DND-41 (cell line): ENCODE data around the gene KCNMA1.

Source experiments
- ATAC-seq: fragments of 200-7000 bp; cut with Tn5 transposase; 3 replicates; pipeline ENCODE4 v1.9.1; 2021; ENCODE audit warnings: low read depth; ENCODE audit not compliant: insufficient read depth
- DNase-seq: peaks from one replicate; pipeline ENCODE4 v3.0.0-alpha.2; 2020
- H2AFZ ChIP-seq: 2 replicates; pipeline ENCODE4 v1.6.0; 2012; ENCODE audit warnings: low read depth, low read length
- H3K27ac ChIP-seq: 2 replicates; pipeline ENCODE4 v1.5.1; 2012; ENCODE audit warnings: low read length, inconsistent platforms
- H3K27me3 ChIP-seq: fragments of 200-600 bp; sonication (generic); 2 replicates; pipeline ENCODE4 v1.6.0; 2012; ENCODE audit warnings: low read length, mild to moderate bottlenecking, inconsistent platforms; ENCODE audit not compliant: insufficient read depth, poor library complexity
- H3K36me3 ChIP-seq: 2 replicates; pipeline ENCODE4 v1.5.1; 2012; ENCODE audit warnings: low read length, inconsistent platforms; ENCODE audit not compliant: insufficient read depth
- H3K4me1 ChIP-seq: 2 replicates; pipeline ENCODE4 v1.5.1; 2012; ENCODE audit warnings: mild to moderate bottlenecking, low read length; ENCODE audit not compliant: insufficient read depth
- H3K4me2 ChIP-seq: 2 replicates; pipeline ENCODE4 v1.6.0; 2012; ENCODE audit warnings: mild to moderate bottlenecking, moderate library complexity, low read length, inconsistent platforms; ENCODE audit not compliant: insufficient read depth
- H3K4me3 ChIP-seq, 2 experiments: fragments of 200-600 bp in 1 of 2; shearing (Covaris generic) in 1 of 2; 2 replicates each; pipeline ENCODE4 v1.5.1; 2012 to 2016; ENCODE audit warnings: inconsistent platforms in 2 of 2, low read length in 2 of 2, mild to moderate bottlenecking in 2 of 2, low read depth in 1 of 2, moderate library complexity in 1 of 2
- H3K79me2 ChIP-seq: 2 replicates; pipeline ENCODE4 v1.6.0; 2012; ENCODE audit warnings: low read length, inconsistent platforms; ENCODE audit not compliant: insufficient read depth
- H3K9ac ChIP-seq: 2 replicates; pipeline ENCODE4 v1.6.0; 2012; ENCODE audit warnings: low read depth, mild to moderate bottlenecking, inconsistent platforms, low read length, moderate library complexity
- H3K9me3 ChIP-seq: 2 replicates; pipeline ENCODE4 v1.5.1; 2012; ENCODE audit warnings: low read length, moderate library complexity, mild to moderate bottlenecking, inconsistent platforms; ENCODE audit not compliant: insufficient read depth, severe bottlenecking
- H4K20me1 ChIP-seq: 2 replicates; pipeline ENCODE4 v1.6.0; 2012; ENCODE audit warnings: low read length; ENCODE audit not compliant: insufficient read depth
- EZH2 ChIP-seq: IDR thresholded peaks from 3 replicates; pipeline ENCODE4 v1.6.1; 2012; ENCODE audit warnings: borderline replicate concordance, low read depth, mild to moderate bottlenecking, moderate library complexity, low read length, inconsistent platforms; ENCODE audit not compliant: severe bottlenecking
- TF ChIP-seq, protein P1 (sequence below): IDR thresholded peaks from 2 replicates; pipeline ENCODE4 v1.5.1; 2012; ENCODE audit warnings: borderline replicate concordance, low read length, moderate library complexity, mild to moderate bottlenecking; ENCODE audit not compliant: poor library complexity, severe bottlenecking; ENCODE audit errors: extremely low read depth

Gene KCNMA1

GRCh38 chr10:77537720-77538373, 99.8 kb downstream of the KCNMA1 start:
- H3K4me1 ChIP-seq = peaks cover 16% of the 10 kb centered on the region
- H2AFZ ChIP-seq = no peak overlapping the region
- DNase-seq (no peak), ATAC-seq (no peak)
- no peaks in the 10 kb centered on the region for H4K20me1 ChIP-seq
- no peaks in the 10 kb centered on the region for H3K36me3 ChIP-seq
- H3K9me3 ChIP-seq = peaks cover 5% of the 10 kb centered on the region
- H3K9ac ChIP-seq = no peak overlapping the region
- TF ChIP-seq EZH2 = no peak
- TF ChIP-seq, protein P1, sequence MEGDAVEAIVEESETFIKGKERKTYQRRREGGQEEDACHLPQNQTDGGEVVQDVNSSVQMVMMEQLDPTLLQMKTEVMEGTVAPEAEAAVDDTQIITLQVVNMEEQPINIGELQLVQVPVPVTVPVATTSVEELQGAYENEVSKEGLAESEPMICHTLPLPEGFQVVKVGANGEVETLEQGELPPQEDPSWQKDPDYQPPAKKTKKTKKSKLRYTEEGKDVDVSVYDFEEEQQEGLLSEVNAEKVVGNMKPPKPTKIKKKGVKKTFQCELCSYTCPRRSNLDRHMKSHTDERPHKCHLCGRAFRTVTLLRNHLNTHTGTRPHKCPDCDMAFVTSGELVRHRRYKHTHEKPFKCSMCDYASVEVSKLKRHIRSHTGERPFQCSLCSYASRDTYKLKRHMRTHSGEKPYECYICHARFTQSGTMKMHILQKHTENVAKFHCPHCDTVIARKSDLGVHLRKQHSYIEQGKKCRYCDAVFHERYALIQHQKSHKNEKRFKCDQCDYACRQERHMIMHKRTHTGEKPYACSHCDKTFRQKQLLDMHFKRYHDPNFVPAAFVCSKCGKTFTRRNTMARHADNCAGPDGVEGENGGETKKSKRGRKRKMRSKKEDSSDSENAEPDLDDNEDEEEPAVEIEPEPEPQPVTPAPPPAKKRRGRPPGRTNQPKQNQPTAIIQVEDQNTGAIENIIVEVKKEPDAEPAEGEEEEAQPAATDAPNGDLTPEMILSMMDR = no peak
- no peaks in the 10 kb centered on the region for H3K79me2 ChIP-seq
- H3K27ac ChIP-seq = no peak overlapping the region
- H3K4me2 ChIP-seq = no peak overlapping the region
- H3K27me3 ChIP-seq = peaks cover 6% of the 10 kb centered on the region
- H3K4me3 ChIP-seq = no peak overlapping the region

- peaks cover 8% of the 10 kb centered on the region for H3K4me1 ChIP-seq
- no peaks in the 10 kb centered on the region for H3K36me3 ChIP-seq
- H3K27ac ChIP-seq = no peak overlapping the region
- no peak overlapping the region for H2AFZ ChIP-seq
- no peak for ATAC-seq
- H3K4me3 ChIP-seq = no peak overlapping the region
- H3K9me3 ChIP-seq = peaks cover 5% of the 10 kb centered on the region
- no peaks in the 10 kb centered on the region for H3K79me2 ChIP-seq
- no peaks in the 10 kb centered on the region for H4K20me1 ChIP-seq
- H3K27me3 ChIP-seq = peaks cover 6% of the 10 kb centered on the region
- DNase-seq = no peak
- TF ChIP-seq, protein P1 = no peak
- no peak for TF ChIP-seq EZH2
- H3K9ac ChIP-seq = no peak overlapping the region
- no peak overlapping the region for H3K4me2 ChIP-seq
Measured at GRCh38 chr10:77537071-77537470, 100.5 kb downstream of the KCNMA1 start.

DNA sequence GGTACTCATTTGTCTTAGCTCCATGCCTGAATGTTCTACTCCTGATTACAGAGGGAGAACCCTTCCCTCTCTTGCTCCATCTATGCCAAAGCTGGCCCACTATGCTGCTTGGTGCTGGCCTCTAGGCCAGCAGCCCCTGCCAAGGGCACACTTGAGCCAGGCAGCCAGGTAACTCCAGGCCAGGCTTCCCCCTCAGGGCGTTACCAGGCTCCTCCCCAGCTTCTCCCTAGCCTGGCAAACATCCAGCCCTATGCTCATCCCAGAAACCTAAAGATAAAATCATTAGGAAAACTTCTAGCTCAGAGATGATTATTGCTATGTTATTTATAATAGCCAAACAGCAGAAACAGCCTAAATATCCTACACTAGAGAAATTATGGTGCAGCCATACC, 103.7 kb downstream of the KCNMA1 start:
- Histone ChIP-seq H3K79me2 (no peaks in the 10 kb centered on the region), H3K36me3 (no peaks in the 10 kb centered on the region), H4K20me1 (no peaks in the 10 kb centered on the region), H3K9ac (no peak overlapping the region), H3K4me3 (no peak overlapping the region), H3K4me1 (no peaks in the 10 kb centered on the region), H3K4me2 (no peak overlapping the region), H3K27me3 (peaks cover 6% of the 10 kb centered on the region), H2AFZ (no peak overlapping the region), H3K27ac (no peak overlapping the region), H3K9me3 (no peaks in the 10 kb centered on the region)
- no peak for ATAC-seq
- no peak for TF ChIP-seq EZH2
- TF ChIP-seq, protein P1 = no peak
- no peak for DNase-seq
